ENCODE results near the gene ERV3-1.
"Not testable (repeated sequence)": the region's sequence is repeated elsewhere in the genome, so short reads cannot be mapped to it uniquely, and the experiment has no call there.

- not testable (repeated sequence) for TF ChIP-seq EZH2phosphoT487 (IDR thresholded peaks at IDR 0.05; ENCODE audit: insufficient read depth, low read depth); EZH2 (IDR thresholded peaks at IDR 0.05; ENCODE audit: insufficient read depth, poor library complexity, severe bottlenecking)
Measured at GRCh38 chr7:65051654-65052053, 45.2 kb upstream of the ERV3-1 start.
